Right atrium auricular region (tissue), 2 donors: ENCODE data around the gene KRT7. TPM values are rescaled to one million over a fixed set of nuclear protein-coding genes. Genes with fewer than 3 reads are reported as not detected.

Source experiments
- DNase-seq: peaks from one replicate; pipeline ENCODE4 v3.0.0-alpha.2; 2019; ENCODE audit warnings: low spot score
- H3K27ac ChIP-seq, 2 donors: fragments of 200-600 bp; sonication (generic); 1 replicate in 1 of 2; 2 replicates in 1 of 2; pipeline ENCODE4 v1.5.1; 2016 to 2019
- H3K27me3 ChIP-seq, 2 donors: fragments of 200-600 bp; sonication (generic); one replicate each; pipeline versions ENCODE4 v1.5.1 to v1.6.0; 2017 to 2019
- H3K36me3 ChIP-seq: fragments of 200-600 bp; sonication (generic); one replicate; pipeline ENCODE4 v1.5.1; 2016
- H3K4me1 ChIP-seq, 2 donors: fragments of 200-600 bp; sonication (generic); one replicate each; pipeline versions ENCODE4 v1.5.1 to v1.6.0; 2017 to 2019
- H3K4me3 ChIP-seq, 2 donors: fragments of 200-600 bp; sonication (generic); 1 replicate in 1 of 2; 2 replicates in 1 of 2; pipeline ENCODE4 v1.5.1; 2017 to 2019; ENCODE audit warnings: mild to moderate bottlenecking in 1 of 2, moderate library complexity in 1 of 2
- H3K9me3 ChIP-seq, 2 donors: fragments of 200-600 bp; sonication (generic); one replicate each; pipeline ENCODE4 v1.5.1; 2019
- total RNA-seq, 2 donors: library from RNA; depleted of rRNA; stranded (reverse); fragments of >200 nt; gene quantifications; one replicate each; pipeline ENCODE4 v1.1.0, GENCODE V29; 2016
- TF ChIP-seq, protein P1 (sequence below), 2 donors: fragments of 200-600 bp; sonication (generic); IDR thresholded peaks; one replicate each; pipeline ENCODE4 v1.5.1; 2019; ENCODE audit warnings: antibody characterized with exemption in 2 of 2

Gene KRT7
- total RNA-seq, 2 donors from 2014 or later = 14.7 to 58.4 TPM

- no peak overlapping the region for H3K27ac ChIP-seq
- H3K4me3 ChIP-seq = no peak overlapping the region
- no peaks in the 10 kb centered on the region for H3K9me3 ChIP-seq
- peaks cover 0 to 19% of the 10 kb centered on the region in 2 donors for H3K4me1 ChIP-seq
- no peak for DNase-seq
- H3K36me3 ChIP-seq = no peaks in the 10 kb centered on the region
- H3K27me3 ChIP-seq = peaks cover 0 to 6% of the 10 kb centered on the region in 2 donors
- TF ChIP-seq, protein P1, sequence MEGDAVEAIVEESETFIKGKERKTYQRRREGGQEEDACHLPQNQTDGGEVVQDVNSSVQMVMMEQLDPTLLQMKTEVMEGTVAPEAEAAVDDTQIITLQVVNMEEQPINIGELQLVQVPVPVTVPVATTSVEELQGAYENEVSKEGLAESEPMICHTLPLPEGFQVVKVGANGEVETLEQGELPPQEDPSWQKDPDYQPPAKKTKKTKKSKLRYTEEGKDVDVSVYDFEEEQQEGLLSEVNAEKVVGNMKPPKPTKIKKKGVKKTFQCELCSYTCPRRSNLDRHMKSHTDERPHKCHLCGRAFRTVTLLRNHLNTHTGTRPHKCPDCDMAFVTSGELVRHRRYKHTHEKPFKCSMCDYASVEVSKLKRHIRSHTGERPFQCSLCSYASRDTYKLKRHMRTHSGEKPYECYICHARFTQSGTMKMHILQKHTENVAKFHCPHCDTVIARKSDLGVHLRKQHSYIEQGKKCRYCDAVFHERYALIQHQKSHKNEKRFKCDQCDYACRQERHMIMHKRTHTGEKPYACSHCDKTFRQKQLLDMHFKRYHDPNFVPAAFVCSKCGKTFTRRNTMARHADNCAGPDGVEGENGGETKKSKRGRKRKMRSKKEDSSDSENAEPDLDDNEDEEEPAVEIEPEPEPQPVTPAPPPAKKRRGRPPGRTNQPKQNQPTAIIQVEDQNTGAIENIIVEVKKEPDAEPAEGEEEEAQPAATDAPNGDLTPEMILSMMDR (IDR thresholded peaks at IDR 0.05) = no peak
These were observed 19.8 kb downstream of the KRT7 start for GRCh38 chr12:52252728-52253343.

DNA sequence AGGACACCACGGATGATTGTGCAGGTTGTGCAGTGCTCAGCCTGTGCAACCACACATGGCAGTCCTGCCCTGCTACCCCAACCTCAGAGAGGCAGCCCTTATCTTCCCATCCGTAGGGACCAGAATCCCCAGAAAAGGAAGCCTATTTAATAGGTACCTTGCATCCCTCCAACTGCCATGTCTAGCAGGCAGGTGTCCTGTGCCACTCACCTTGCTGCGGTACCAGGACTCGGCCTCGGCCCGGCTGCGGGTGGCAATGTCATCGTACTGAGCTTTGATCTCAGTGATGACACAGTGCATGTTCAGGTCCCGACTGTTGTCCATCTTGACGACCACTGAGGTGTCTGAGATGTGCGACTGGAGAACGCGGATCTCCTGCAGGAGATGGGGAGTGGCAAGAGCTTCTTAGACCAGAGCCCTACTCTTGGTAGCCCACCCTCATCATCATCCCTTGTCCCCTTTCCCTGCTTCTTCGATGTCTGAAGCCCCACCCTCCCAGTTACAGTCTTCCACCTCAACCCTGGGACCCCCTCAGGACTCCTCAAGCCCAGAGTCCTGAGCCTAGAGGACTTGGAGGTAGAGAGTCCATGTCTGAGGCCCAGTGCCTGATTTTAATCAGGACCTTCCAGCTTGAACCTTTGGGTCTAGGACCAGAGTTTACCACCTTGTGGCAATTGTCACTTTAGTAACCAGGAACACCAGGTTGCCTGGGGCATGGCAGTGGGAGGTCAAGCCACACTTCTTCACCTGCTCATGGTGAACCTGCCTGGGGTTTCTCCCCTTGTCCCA, 20.5 kb downstream of the KRT7 start:
- no peak for DNase-seq
- H3K9me3 ChIP-seq = no peaks in the 10 kb centered on the region
- TF ChIP-seq, protein P1 (IDR thresholded peaks at IDR 0.05) = no peak
- H3K27me3 ChIP-seq = peaks cover 0 to 12% of the 10 kb centered on the region in 2 donors
- H3K4me3 ChIP-seq = no peak overlapping the region
- H3K4me1 ChIP-seq = peaks cover 0 to 24% of the 10 kb centered on the region in 2 donors
- H3K36me3 ChIP-seq = no peaks in the 10 kb centered on the region
- no peak overlapping the region for H3K27ac ChIP-seq

DNA sequence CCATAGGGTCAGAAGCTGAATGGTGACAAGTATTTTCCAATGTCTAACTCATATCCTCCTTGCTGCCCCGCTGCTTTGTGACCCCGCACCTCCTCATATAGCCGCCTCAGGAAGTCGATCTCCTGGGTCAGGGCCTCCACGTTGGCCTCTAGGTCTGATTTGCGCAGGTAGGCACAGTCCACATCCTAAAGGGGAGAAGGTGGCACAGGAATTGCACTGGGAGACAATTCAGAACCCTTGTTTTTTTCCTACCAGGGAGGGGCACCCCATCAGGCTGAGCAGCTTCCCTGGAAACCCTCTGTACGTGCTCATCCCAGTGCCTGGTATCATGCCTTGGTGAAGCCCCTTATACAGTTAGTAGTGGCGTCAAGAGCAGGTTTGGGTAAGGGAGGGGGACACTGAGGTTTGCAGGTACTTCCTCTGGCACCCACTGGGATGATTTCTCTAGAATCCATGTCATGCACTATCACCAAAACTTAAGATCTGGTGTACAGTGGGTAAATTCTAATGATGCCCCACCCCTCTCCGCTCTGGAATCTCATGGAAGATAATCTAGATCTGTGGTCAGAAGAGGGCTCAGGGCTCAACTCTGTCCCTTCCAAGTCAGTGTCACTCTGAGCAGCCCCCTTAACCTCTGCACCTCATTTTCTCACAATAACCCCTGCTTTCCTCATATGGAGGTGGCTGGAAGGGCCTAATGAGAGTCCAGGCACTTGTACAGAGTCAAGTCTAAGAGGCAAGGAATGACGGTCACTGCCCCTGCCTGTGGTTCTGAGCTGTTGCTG, 21.3 kb downstream of the KRT7 start:
- no peak overlapping the region for H3K27ac ChIP-seq
- DNase-seq = no peak
- H3K4me3 ChIP-seq = no peak overlapping the region
- H3K9me3 ChIP-seq = no peaks in the 10 kb centered on the region
- TF ChIP-seq, protein P1 (IDR thresholded peaks at IDR 0.05) = no peak
- H3K27me3 ChIP-seq = peaks cover 0 to 14% of the 10 kb centered on the region in 2 donors
- peaks cover 0 to 21% of the 10 kb centered on the region in 2 donors for H3K4me1 ChIP-seq
- H3K36me3 ChIP-seq = no peaks in the 10 kb centered on the region

DNA sequence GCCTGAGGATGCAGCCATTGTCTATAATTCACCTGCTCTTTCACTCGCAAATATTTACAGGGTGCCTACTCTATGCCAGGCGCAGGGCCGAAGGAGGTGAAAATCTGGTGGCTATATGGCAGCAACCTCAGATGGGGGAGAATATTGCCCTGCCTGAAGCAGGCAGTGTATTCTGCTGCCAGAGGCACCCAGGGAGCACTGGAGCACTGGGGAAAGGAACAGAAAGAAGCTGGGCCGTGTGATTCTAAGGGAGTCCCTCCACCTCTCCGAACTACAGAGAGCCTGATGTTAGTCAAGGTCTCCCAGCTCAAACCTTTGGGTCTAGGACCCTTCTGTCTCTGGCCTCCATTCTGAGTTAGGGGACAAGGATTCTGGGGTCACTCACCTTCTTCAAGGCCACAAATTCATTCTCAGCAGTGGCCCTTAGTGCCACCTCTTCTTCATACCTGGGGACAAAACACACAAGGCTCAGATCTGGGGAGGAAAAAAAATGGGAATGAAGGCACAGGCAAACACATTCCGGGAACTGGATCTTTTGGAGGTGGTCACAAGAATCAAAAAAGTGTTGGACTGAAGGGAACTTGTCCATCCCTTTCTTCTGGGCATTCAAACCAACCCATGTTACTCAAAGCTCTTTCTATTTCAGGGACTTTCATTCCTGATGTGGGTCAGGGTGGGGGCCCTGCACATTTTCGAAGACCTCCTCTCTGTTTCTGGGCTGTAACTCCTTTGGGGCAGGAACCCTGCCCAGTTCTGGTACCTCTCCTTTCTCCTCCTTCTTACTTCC, 22.1 kb downstream of the KRT7 start:
- TF ChIP-seq, protein P1 (IDR thresholded peaks at IDR 0.05) = no peak
- no peak for DNase-seq
- Histone ChIP-seq H3K27me3 (peaks cover 0 to 14% of the 10 kb centered on the region in 2 donors), H3K27ac (no peak overlapping the region), H3K4me3 (no peak overlapping the region), H3K4me1 (peaks cover 0 to 13% of the 10 kb centered on the region in 2 donors), H3K9me3 (no peaks in the 10 kb centered on the region), H3K36me3 (no peaks in the 10 kb centered on the region)

GRCh38 chr12:52255926-52256583, 23.0 kb downstream of the KRT7 start:
- TF ChIP-seq, protein P1 (IDR thresholded peaks at IDR 0.05) = no peak
- H3K4me1 ChIP-seq = peaks cover 0 to 8% of the 10 kb centered on the region in 2 donors
- H3K4me3 ChIP-seq = no peak overlapping the region
- no peaks in the 10 kb centered on the region for H3K9me3 ChIP-seq
- peaks cover 0 to 14% of the 10 kb centered on the region in 2 donors for H3K27me3 ChIP-seq
- DNase-seq = no peak
- no peak overlapping the region for H3K27ac ChIP-seq
- no peaks in the 10 kb centered on the region for H3K36me3 ChIP-seq
